A204.1 (cell line): ENCODE measurements around the gene ATG7.
"Not testable (repeated sequence)": the region's sequence is repeated elsewhere in the genome, so short reads cannot be mapped to it uniquely, and the experiment has no call there.

ENCODE experiments used
- FAIRE-seq: peaks from 2 replicates; lab custom pipeline; 2012; peaks lifted over from hg19 to GRCh38; lab: Jason Lieb, UNC

ATG7 gene

GRCh38 chr3:11251807-11252176 lies 20.4 kb upstream of the ATG7 start:
- no peak for FAIRE-seq

DNA sequence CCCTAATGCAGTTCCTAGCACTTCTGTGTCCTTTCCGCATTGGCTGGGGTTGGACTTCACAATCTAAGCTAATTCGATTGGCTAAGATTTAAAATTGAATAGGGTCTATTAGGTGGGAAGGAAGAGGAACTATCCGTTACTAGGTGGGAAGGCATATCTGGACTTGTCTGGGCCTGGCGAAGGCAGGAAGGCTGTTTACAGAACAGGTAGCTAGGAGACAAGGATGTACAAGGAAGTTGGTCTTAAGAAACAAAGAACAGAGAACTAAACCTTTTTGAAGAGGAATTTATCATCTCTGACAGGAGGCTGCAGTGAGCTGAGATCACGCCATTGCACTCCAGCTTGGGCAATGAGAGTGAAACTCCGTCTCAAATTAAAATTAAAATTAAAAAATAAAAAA lies 17.3 kb upstream of the ATG7 start:
- no peak for FAIRE-seq

DNA sequence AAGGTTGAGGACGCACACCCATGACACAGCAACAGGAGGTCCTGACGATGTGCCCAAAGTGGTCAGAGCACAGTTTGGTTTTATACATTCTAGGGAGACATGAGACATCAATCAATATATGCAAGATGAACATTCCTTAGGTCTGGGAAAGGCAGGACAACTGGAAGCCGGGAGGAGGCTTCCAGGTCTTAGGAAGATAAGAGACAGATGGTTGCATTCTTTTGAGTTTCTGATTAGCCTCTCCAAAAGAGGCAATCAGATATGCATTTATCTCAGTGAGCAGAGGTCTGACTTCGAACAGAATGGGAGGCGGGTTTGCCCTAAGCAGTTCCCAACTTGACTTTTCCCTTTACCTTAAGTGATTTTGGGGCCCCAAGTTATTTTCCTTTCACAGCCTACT lies 16.7 kb upstream of the ATG7 start:
- not testable (repeated sequence) for FAIRE-seq

DNA sequence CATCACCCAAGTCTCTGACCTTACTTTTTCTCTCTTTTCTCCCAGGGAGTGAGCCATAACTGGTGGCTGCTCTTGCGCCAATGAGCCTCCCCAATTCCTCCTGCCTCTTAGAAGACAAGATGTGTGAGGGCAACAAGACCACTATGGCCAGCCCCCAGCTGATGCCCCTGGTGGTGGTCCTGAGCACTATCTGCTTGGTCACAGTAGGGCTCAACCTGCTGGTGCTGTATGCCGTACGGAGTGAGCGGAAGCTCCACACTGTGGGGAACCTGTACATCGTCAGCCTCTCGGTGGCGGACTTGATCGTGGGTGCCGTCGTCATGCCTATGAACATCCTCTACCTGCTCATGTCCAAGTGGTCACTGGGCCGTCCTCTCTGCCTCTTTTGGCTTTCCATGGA lies 13.2 kb upstream of the ATG7 start:
- FAIRE-seq, result no peak

DNA sequence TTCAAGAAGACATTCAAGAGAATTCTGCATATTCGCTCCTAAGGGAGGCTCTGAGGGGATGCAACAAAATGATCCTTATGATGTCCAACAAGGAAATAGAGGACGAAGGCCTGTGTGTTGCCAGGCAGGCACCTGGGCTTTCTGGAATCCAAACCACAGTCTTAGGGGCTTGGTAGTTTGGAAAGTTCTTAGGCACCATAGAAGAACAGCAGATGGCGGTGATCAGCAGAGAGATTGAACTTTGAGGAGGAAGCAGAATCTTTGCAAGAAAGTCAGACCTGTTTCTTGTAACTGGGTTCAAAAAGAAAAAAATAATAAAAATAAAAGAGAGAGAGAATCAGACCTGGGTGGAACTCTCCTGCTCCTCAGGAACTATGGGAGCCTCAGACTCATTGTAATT lies 11.7 kb upstream of the ATG7 start:
- no peak for FAIRE-seq

- no peak for FAIRE-seq
These were observed 3.2 kb upstream of the ATG7 start for GRCh38 chr3:11269007-11269406.

GRCh38 chr3:11272906-11273574 lies 843 bp downstream of the ATG7 start:
- FAIRE-seq, result no peak

GRCh38 chr3:11273891-11274291 lies 1.7 kb downstream of the ATG7 start:
- no peak for FAIRE-seq

DNA sequence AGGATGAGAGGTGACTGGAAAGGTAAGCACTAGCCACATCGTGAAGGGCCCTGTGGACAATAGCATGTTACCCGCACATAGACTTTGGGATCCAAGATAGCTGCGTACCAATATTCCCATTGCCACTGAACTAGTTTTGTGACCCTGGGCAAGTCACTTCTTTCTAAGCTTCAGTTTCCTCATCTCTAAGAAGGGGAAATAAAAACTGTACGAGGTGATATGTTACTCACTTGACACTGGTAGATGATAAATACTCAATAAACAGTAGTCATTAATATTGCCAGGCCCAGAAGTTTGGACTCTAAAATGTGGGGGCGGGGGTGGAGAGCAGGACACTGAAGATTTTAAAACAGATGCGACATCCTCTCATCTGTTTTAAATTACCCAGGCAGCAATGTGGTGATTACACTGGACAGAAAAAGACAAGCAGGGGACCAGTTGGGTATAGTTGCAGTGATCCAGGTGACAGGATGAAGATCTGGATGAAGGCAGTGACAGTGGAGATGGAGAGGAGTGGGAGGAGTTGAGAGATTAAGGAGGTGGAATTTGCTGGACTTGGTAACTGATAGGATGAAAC lies 2.5 kb downstream of the ATG7 start:
- FAIRE-seq, result no peak

GRCh38 chr3:11275926-11276325 lies 3.7 kb downstream of the ATG7 start:
- no peak for FAIRE-seq

- no peak for FAIRE-seq
These were observed 4.7 kb downstream of the ATG7 start for GRCh38 chr3:11276901-11277300.

DNA sequence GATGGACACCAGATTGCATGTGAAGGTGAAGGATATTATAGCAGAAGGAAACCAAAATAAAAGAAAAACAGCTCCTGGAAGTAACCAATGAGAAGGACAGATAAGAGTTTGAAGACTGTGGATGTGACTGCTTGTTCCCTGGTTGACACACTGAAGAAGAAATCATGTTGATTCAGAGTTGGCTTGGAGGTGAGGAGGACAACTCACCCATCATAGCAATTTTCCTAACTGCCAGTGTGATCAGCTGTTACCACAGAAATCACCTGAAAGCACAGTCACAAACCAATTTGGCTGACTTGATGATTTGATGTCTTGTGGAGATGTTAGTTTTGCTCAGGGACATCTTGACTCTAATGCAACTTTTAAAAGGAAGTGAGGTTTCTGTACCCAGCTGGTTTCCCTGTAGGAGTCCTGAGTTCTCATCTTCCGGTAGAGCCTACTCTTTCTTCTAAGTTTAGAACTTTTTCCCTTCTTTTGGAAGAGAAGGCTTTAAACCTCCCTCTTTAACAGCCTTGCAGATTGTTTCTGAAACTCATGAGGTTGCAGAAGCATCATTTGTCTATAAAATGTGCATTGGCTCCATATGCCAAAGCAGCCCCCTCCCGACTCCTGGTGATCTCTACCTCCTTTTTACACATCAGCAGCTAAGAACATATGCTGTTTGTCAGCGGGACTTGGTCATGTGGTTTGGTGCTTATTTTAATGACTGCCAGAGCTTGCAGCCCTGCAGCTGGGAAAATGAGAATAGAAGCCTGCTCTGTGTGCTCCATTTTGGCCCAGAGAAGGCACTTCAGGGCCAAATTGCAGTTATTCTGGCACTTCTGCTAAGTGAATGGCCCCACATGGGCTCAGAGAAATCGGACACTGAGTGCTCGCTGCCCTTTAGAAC lies 10.3 kb downstream of the ATG7 start:
- FAIRE-seq, result no peak

GRCh38 chr3:11283139-11283475 lies 10.9 kb downstream of the ATG7 start:
- FAIRE-seq, result no peak

DNA sequence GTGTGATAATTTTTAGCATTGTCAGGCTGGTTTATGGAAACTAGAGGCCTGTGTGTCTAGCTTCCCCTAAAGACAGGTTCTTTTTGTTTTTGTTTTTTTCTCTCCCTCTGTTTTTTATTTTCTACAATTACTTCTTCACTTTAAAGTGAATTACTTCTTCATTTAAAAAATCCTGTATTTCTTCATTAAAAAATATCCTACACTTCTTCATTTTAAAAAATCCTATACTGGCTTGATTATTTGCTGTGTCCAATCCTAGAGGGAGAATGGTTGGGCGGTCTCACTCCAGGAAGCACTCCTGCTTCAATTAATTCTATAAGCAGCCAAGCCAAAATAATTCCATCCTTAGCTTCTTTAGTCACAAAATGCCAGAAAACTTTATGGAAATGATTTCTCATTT lies 11.8 kb downstream of the ATG7 start:
- FAIRE-seq, result no peak

- FAIRE-seq, result no peak
These were observed 13.3 kb downstream of the ATG7 start for GRCh38 chr3:11285471-11285870.

DNA sequence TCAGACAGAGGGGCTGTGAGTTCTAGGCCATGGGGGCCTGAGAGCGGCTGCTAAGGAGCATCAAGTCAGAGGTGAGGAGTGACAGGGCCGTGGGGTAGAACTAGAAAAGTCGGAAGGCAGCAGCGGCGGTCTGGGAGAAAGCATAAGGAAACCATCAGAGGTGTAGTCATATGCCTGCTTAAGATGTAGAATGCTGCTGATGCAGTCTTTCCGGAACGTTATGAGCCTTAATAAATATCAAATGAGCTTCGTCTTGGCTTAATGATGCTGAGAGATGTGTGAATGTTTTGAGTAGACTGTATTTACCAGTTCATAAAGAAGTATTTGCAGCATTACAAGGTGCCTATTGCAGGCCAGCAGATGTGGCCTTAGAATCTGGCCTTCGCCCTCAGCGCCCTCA lies 15.2 kb downstream of the ATG7 start:
- no peak for FAIRE-seq

GRCh38 chr3:11288021-11288491 lies 15.9 kb downstream of the ATG7 start:
- FAIRE-seq, result no peak

DNA sequence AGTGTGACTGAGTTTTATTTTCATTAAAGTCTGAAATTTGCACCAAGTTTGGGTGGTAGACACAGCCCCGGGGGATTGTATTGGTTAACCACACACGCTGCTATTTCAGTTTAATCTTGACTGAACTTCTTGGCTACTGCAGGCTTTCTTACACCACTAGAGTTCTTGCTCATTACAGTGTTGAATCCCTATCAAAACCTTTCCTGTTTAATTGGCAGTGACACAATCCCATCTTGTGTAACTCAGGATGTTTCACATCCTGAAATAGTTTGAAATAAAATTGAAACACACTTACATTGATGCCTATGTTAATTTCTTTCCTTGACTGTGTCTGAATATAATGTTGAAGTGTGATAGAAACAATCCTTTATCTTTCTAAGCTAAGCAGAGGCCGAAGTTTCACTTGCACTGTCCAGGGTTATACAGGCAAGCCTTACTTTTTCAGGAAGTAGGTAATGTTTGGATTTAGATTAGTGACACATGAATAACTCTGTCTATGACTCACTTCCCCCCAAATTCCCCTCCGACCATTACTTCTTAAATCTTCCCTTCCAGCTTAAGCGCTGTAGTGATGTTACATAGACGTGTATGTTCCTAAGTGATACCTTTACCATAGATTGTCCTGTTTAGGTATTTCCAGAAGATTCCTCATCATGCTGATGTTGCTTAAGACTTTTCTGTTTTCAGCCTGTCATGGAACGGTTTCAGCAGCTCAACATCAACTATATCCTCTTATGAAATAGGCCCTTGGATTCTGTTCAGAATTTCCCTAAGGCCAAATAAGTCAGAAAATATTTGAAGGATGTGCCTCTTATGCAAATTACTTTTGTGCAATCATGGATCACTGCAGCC lies 16.8 kb downstream of the ATG7 start:
- FAIRE-seq, result no peak

- no peak for FAIRE-seq
These were observed 17.7 kb downstream of the ATG7 start for GRCh38 chr3:11289864-11290263.

GRCh38 chr3:11290743-11291680 lies 18.8 kb downstream of the ATG7 start:
- FAIRE-seq, result no peak

DNA sequence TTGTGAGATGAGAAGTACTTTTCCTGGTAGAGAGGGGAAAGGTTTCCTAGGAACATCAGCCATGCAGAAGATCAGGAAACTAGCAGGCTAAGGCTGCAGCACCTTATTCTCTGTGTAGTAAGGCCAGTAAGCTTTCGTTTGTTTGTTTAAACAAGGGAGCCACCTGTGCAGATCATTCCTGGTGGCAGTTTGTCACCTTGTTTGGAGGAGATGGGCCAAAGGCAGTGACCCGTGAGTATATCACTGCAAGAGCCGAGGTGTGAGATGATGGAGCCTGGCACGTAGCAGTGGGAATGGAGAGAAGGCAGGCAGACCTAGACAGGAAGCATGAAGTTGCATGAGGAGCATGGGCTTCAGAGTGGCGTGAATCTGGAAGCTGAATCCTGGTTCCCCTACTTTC lies 19.6 kb downstream of the ATG7 start:
- FAIRE-seq, result no peak
